Effector memory CD4-positive, alpha-beta T cell (primary cell): ENCODE measurements around the gene CTBS.
"Not testable (repeated sequence)": the region's sequence is repeated elsewhere in the genome, so short reads cannot be mapped to it uniquely, and the experiment has no call there.

Experiments used
- DNase-seq, 3 donors: peaks; one replicate each; pipeline ENCODE4 v3.0.0-alpha.2; 2020
- H3K27ac ChIP-seq: 2 replicates; pipeline ENCODE4 v1.7.0; 2013; ENCODE audit warnings: mild to moderate bottlenecking, low read length, moderate library complexity; ENCODE audit not compliant: insufficient read depth, poor library complexity, severe bottlenecking
- H3K27me3 ChIP-seq: replicated peaks from 2 replicates; pipeline ENCODE4 v1.7.0; 2013; ENCODE audit warnings: mild to moderate bottlenecking, low read length; ENCODE audit not compliant: insufficient read depth, control insufficient read depth, poor library complexity, severe bottlenecking
- H3K36me3 ChIP-seq: 2 replicates; pipeline ENCODE4 v1.7.0; 2013; ENCODE audit warnings: mild to moderate bottlenecking, low read length, moderate library complexity; ENCODE audit not compliant: control insufficient read depth, insufficient read depth
- H3K4me1 ChIP-seq: 2 replicates; pipeline ENCODE4 v1.7.0; 2013; ENCODE audit warnings: low read length, mild to moderate bottlenecking; ENCODE audit not compliant: control insufficient read depth, insufficient read depth, poor library complexity, severe bottlenecking
- H3K4me3 ChIP-seq: 2 replicates; pipeline ENCODE4 v1.7.0; 2013; ENCODE audit warnings: low read length, low read depth, mild to moderate bottlenecking; ENCODE audit not compliant: insufficient read depth, poor library complexity, severe bottlenecking
- H3K9me3 ChIP-seq: 2 replicates; pipeline ENCODE4 v1.7.0; 2013; ENCODE audit warnings: mild to moderate bottlenecking, low read length, moderate library complexity; ENCODE audit not compliant: control insufficient read depth

The CTBS gene

GRCh38 chr1:84508510-84508909, 65.7 kb downstream of the CTBS start:
- H3K4me1 ChIP-seq: peaks cover 15% of the 10 kb centered on the region
- H3K9me3 ChIP-seq: no peaks in the 10 kb centered on the region
- no peak overlapping the region for H3K4me3 ChIP-seq
- H3K36me3 ChIP-seq: no peaks in the 10 kb centered on the region
- no peak overlapping the region for H3K27ac ChIP-seq
- DNase-seq: no peak
- H3K27me3 ChIP-seq: no peaks in the 10 kb centered on the region

GRCh38 chr1:84507887-84508286, 66.4 kb downstream of the CTBS start:
- not testable (repeated sequence) for DNase-seq, H3K4me3 ChIP-seq, H3K27ac ChIP-seq, H3K27me3 ChIP-seq, H3K9me3 ChIP-seq, H3K36me3 ChIP-seq
- H3K4me1 ChIP-seq: peaks cover 20% of the 10 kb centered on the region

- H3K27me3 ChIP-seq: no peaks in the 10 kb centered on the region
- H3K4me1 ChIP-seq: peaks cover 20% of the 10 kb centered on the region
- peak overlapping the region; percentile 78 for H3K27ac ChIP-seq
- no peaks in the 10 kb centered on the region for H3K9me3 ChIP-seq
- H3K4me3 ChIP-seq: peak overlapping the region; percentile 80
- DNase-seq: no peak
- no peaks in the 10 kb centered on the region for H3K36me3 ChIP-seq
These were observed 67.3 kb downstream of the CTBS start for GRCh38 chr1:84506729-84507453.

GRCh38 chr1:84506002-84506728, 68.1 kb downstream of the CTBS start, which contains the start of the genes GNG5 and SPATA1:
TSS of gene GNG5 (minus strand) at chr1:84506581. CDS start at chr1:84506091, 490 bp downstream.
TSS of gene SPATA1 (plus strand) at chr1:84506386. CDS start at chr1:84516360, 9,974 bp downstream.
- peak; percentile 94 to 96 (median 95) for DNase-seq
- H3K4me1 ChIP-seq: peaks cover 20% of the 10 kb centered on the region
- no peaks in the 10 kb centered on the region for H3K27me3 ChIP-seq
- peak within 1 kb of the TSS; percentile 78 for H3K27ac ChIP-seq
- H3K4me3 ChIP-seq: peak within 1 kb of the TSS; percentile 80
- no peaks in the 10 kb centered on the region for H3K9me3 ChIP-seq
- H3K36me3 ChIP-seq: no peaks in the 10 kb centered on the region

- H3K27ac ChIP-seq: peak overlapping the region; percentile 78
- no peaks in the 10 kb centered on the region for H3K9me3 ChIP-seq
- H3K4me3 ChIP-seq: peak overlapping the region; percentile 80
- H3K36me3 ChIP-seq: no peaks in the 10 kb centered on the region
- no peak for DNase-seq
- H3K27me3 ChIP-seq: no peaks in the 10 kb centered on the region
- peaks cover 20% of the 10 kb centered on the region for H3K4me1 ChIP-seq
These were observed 68.7 kb downstream of the CTBS start for GRCh38 chr1:84505493-84506001.

GRCh38 chr1:84504580-84505492, 69.4 kb downstream of the CTBS start:
- no peaks in the 10 kb centered on the region for H3K27me3 ChIP-seq
- no peaks in the 10 kb centered on the region for H3K9me3 ChIP-seq

GRCh38 chr1:84502927-84503326, 71.3 kb downstream of the CTBS start:
- H3K4me3 ChIP-seq: no peak overlapping the region
- no peaks in the 10 kb centered on the region for H3K9me3 ChIP-seq
- peaks cover 8% of the 10 kb centered on the region for H3K36me3 ChIP-seq
- peaks cover 20% of the 10 kb centered on the region for H3K4me1 ChIP-seq
- H3K27ac ChIP-seq: peak overlapping the region; percentile 12
- no peak for DNase-seq
- no peaks in the 10 kb centered on the region for H3K27me3 ChIP-seq

More at GRCh38 chr1:84504580-84505492, 69.4 kb downstream of the CTBS start:
- peaks cover 3% of the 10 kb centered on the region for H3K36me3 ChIP-seq
- H3K27ac ChIP-seq: peak overlapping the region; percentile 78
- peaks cover 20% of the 10 kb centered on the region for H3K4me1 ChIP-seq
- DNase-seq: no peak
- H3K4me3 ChIP-seq: peak overlapping the region; percentile 80
